NCI-H2227 (cell line): ENCODE results near the gene MYCBP.
A peak's percentile ranks its signal among the peaks of the same experiment; 100 is the strongest.

Experiments used
- DNase-seq: peaks from one replicate; lab custom pipeline; 2025; ENCODE audit not compliant: unreplicated experiment; lab: John Stamatoyannopoulos, UW

MYCBP gene

GRCh38 chr1:38826886-38827285, 46.3 kb downstream of the MYCBP start:
- no peak for DNase-seq

- peak; percentile 49 for DNase-seq
These were observed 46.9 kb downstream of the MYCBP start for GRCh38 chr1:38826262-38826661.

GRCh38 chr1:38820860-38821259, 52.3 kb downstream of the MYCBP start:
- DNase-seq, result no peak

GRCh38 chr1:38819516-38819915, 53.6 kb downstream of the MYCBP start:
- DNase-seq, result no peak

GRCh38 chr1:38819040-38819439, 54.1 kb downstream of the MYCBP start:
- no peak for DNase-seq

- DNase-seq, result peak; percentile 75
These were observed 54.8 kb downstream of the MYCBP start for GRCh38 chr1:38818175-38818976.

- DNase-seq, result no peak
These were observed 55.6 kb downstream of the MYCBP start for GRCh38 chr1:38817267-38818174.

GRCh38 chr1:38815903-38816627, 57.1 kb downstream of the MYCBP start:
- peak; percentile 74 for DNase-seq

GRCh38 chr1:38814984-38815464, 58.1 kb downstream of the MYCBP start:
- no peak for DNase-seq

GRCh38 chr1:38814444-38814983, 58.6 kb downstream of the MYCBP start:
- no peak for DNase-seq

GRCh38 chr1:38812981-38813380, 60.2 kb downstream of the MYCBP start:
- no peak for DNase-seq
